Activated T-helper 1 cell treated with anti-CD3 and anti-CD28 coated beads, Interleukin-2, amount 50 U/mL, for 16 hours (primary cell): ENCODE results near the gene KHK.
A peak's percentile ranks its signal among the peaks of the same experiment; 100 is the strongest.

ENCODE experiments used
- DNase-seq, 2 donors: peaks; one replicate each; pipeline ENCODE4 v3.0.0-alpha.2; 2020; ENCODE audit warnings: low read depth in 1 of 2, low spot score in 1 of 2

KHK gene

DNA sequence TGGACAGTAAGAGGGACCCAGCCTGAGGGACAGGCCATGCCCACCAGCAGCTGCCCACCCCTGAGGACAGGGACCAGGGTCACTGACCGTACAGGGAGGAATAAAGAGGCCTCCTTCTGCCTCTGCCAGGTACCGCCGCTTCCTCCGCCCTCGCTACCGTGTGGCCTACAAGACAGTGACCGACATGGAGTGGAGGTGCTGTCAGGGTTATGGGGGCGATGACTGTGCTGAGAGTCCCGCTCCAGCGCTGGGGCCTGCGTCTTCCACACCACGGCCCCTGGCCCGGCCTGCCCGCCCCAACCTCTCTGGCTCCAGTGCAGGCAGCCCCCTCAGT is 6.0 kb upstream of the KHK start:
- no peak for DNase-seq

- DNase-seq = no peak
Observed at GRCh38 chr2:27081984-27082772, 4.4 kb upstream of the KHK start.

GRCh38 chr2:27082773-27083409 is 3.7 kb upstream of the KHK start:
- DNase-seq = no peak

DNA sequence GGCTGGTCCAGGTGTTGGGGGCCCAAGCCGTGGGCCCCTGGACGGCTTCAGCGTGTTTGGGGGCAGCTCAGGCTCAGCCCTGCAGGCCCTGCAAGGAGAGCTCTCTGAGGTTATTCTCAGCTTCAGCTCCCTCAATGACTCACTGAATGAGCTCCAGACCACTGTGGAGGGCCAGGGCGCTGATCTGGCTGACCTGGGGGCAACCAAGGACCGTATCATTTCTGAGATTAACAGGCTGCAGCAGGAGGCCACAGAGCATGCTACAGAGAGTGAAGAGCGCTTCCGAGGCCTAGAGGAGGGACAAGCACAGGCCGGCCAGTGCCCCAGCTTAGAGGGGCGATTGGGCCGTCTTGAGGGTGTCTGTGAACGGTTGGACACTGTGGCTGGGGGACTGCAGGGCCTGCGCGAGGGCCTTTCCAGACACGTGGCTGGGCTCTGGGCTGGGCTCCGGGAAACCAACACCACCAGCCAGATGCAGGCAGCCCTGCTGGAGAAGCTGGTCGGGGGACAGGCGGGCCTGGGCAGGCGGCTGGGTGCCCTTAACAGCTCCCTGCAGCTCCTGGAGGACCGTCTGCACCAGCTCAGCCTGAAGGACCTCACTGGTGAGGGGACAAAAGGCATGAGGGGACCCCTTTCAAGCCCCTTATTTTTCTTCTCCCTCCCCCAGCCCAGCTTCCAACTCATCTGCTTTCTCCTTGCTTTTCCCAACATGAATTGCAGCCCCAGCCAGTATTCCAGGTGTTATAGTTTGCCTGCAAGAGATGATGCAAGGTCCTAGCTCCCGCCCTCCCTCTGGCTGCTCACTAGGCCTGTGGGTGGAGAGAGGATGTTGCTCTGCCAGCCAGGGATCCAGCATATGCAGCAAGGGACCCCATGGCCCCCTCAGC is 2.9 kb upstream of the KHK start:
- no peak for DNase-seq

- DNase-seq = no peak
Observed at GRCh38 chr2:27084297-27085061, 2.1 kb upstream of the KHK start.

DNA sequence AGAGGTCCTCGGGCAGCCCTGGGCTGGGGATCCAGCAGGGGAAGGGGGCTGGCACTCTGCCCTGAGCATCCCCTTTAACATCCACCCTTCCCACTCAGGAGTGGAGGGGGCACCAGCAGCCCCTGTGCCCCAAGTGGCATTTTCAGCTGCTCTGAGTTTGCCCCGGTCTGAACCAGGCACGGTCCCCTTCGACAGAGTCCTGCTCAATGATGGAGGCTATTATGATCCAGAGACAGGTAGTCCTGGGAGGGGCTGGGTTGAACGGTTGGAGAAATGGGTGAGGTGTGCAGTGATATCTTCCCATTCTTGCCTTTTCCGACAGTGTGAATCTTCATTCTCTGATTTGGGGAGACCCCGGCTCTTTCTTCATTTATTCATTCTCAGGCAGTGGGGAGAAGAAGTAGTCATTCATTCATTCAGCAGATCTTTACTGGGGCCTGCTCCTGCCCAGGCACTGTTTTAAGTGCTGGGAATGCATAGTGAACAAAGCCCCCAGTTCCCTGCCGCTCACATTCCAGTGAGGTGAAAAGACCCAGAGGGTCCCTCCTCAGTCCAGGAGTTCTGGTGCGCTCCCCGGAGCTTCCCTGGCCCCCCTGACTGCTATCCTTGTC is 1.4 kb upstream of the KHK start:
- no peak for DNase-seq

GRCh38 chr2:27085673-27086089 is 891 bp upstream of the KHK start:
- DNase-seq = no peak

DNA sequence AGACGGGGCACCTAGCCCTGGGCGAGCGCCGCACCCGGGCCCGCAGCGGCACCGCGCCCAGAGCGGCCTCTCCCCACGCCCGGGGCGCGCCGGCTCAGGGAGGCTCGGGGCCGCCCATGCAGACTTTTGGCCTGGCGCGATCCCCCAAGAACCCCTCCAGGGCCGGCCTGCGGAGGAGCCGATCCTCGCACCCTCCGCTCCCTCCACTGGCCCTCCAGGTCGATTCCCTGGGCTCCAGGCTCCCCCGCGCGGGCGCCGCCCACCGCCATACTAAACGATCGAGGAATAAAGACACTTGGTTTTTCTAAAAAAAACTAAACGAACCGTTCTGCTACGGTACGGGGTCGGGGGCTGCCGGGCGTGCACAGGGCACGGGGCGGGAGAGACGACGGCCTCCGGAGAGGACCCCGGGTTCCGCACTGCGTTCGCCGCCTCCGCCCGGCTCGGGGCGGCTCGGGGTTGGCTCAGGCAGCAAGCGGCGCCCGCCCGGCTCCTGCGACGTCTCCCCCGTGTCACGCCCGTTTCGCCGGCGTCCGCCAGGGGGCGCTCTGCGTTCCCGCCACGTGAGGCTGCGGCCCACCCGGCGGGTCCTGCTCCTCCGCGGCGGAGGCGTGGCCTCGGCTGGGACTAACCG is 365 bp upstream of the KHK start:
- DNase-seq = peak; percentile 98 to 99

DNA sequence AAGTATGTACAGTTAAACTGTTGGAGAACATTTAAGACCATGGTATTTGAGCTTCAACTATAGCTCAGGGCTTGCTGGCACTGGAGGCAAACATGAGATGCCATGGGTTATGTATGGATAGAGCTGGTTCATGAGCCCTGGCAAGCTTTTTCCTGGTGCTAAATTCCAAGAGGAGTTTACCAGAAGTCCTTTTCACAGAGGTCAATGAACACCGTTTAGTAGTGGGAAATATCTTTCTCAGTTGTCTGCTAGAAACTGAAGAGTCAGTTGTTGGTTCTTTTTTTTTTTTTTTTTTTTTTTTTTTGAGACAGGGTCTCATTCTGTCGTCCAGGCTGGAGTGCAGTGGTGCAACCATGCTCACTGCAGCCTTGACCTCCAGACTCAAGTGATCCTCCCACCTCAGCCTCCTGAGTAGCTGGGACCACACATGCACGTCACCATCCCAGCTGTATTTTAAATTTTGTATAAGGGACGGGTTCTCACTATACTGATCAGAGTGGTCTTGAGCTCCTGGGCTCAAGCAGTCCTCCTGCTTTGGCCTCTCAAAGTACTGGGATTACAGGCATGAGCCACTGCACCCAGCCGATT is 1.3 kb downstream of the KHK start:
- DNase-seq = no peak

DNA sequence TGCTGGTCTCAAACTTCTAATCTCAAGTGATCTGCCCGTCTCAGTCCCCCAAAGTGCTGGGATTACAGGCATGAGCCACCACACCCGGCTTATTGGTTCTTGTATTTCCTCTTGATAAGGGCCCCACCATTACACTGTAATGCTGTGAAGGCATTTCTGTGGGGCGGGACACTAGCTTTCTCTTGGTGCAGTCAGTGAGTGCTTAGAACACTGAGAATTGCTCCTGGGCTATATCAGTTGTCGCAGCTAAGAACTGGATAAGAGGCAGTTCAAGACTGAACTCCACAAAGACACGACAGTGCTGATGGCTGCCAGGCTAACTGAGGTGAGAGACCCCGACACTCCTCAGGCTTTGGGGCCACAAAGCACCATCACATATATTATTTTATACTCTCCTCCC is 2.1 kb downstream of the KHK start:
- no peak for DNase-seq

DNA sequence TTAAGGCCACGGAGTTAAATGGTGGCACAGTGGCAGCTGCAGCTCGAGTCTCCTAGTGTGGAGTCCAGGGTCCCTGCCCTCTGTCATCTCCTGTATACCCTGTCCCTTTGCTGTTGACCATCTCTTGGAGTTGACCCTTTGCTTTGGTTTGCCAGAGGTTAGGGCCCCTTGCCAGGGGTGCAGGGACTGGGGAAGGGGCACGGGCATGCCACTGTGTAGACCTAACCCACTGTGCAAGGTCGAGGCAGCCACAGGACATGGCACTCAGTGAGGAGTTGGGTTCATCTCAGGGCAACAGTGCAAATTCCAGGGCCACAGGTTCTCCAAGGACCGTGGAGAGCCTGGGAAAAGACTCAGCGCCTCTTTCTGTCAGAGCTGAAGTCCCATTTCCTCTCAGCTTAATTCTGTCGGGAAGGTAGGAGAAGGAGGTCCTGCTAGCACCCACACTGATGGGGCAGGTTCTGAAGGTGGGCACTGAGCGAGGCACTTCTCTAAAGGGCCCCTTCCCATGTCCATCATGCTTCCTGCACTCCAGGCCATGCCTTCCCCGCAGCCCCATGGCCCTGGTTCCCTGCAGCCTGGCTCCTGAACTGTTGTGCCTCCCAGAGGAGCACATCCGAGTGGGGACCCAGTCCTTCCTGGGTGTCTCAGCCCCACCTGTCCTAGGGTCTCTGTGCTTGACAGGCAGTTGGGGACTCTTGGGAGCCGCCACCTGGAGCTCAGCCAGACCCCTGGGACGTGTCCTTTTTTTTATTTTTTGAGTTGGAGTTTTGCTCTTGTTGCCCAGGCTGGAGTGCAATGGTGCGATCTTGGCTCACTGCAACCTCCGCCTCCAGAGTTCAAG is 2.8 kb downstream of the KHK start:
- no peak for DNase-seq

DNA sequence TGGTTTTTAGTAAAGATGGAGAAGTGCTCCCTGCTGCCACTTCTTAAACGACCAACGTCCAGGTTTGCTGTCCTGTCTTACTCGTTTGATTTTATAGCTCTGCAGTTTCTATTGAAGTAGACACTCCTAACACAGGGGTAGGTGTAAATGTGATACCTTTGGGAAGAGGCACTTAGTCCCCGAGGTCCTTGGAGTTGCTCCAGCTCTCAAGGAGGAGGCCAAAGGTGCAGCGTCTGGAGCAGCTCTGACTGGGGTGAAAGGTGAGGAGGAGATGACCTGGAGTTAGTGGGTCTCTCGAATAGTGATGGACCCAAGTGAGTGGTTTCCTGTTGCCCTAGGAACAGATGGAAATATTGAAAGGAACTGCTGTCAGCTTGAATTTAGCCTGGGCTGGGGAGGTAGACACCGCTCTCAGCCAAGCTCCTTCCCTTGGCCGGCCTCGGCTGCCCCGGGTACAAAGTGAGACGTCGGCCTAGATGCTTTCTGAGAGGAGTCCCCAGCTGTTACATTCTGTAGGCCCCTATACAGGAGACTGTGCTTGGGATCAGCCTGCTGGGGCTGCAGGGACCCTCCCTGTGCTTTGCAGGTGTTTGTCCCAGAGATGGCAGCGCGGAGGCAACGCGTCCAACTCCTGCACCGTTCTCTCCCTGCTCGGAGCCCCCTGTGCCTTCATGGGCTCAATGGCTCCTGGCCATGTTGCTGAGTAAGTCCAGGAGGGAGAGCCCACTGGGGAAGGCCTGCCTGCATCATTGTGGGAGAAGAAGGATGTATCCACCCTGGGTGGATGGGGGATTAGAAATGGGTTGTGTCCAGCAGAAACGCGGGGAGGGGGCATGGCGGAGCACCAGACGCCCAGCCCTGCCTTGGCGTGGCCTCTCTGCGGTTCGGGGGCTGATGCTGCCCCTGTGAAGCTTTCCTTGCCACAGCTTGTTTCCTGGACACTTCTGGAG is 5.4 kb downstream of the KHK start:
- DNase-seq = no peak

- DNase-seq = no peak
Observed at GRCh38 chr2:27092696-27093429, 6.3 kb downstream of the KHK start.

GRCh38 chr2:27093430-27094352 is 7.1 kb downstream of the KHK start:
- DNase-seq = no peak

DNA sequence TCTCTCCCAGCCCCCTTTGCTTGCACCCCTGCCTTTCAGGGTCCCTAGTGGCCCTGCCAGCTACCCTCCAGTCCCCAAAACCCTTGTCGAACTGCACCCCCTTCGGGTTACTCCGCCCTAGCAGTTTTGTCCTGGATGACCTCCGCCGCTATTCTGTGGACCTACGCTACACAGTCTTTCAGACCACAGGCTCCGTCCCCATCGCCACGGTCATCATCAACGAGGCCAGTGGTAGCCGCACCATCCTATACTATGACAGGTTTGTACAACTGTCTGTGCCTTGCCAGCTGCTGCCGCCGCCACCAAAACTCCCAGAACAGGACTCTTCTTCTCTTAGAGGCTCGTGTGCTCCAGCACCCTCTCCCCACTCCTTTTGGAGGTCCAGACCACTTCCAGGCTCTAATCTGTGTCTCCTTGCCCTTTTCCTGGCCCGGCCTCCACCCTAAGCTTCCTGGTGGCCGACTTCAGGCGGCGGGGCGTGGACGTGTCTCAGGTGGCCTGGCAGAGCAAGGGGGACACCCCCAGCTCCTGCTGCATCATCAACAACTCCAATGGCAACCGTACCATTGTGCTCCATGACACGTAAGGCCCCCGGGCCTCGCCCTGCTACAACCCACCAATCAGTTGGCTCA is 7.9 kb downstream of the KHK start:
- DNase-seq = no peak

GRCh38 chr2:27095427-27095744 is 8.8 kb downstream of the KHK start:
- no peak for DNase-seq
